Liver (tissue), 9 donors: ENCODE results near the gene ATXN10. TPM values are rescaled to one million over a fixed set of nuclear protein-coding genes. Genes with fewer than 3 reads are reported as not detected.

Source experiments
- DNase-seq: peaks from one replicate; pipeline ENCODE4 v3.0.0-alpha.2; 2017; ENCODE audit warnings: low spot score
- H3K27ac ChIP-seq, 2 donors: one replicate each; pipeline ENCODE4 v1.7.0; 2013; ENCODE audit warnings: inconsistent platforms in 2 of 2, low read length in 2 of 2, control low read depth in 1 of 2, low read depth in 1 of 2, mild to moderate bottlenecking in 1 of 2
- H3K27me3 ChIP-seq, 4 donors: one replicate each; pipeline versions ENCODE4 v1.6.1 to v1.7.0; 2013; ENCODE audit warnings: low read length in 3 of 4, inconsistent platforms in 1 of 4, mild to moderate bottlenecking in 1 of 4, moderate library complexity in 1 of 4; ENCODE audit not compliant: control insufficient read depth in 4 of 4, insufficient read depth in 4 of 4
- H3K36me3 ChIP-seq, 4 donors: one replicate each; pipeline versions ENCODE4 v1.6.1 to v1.7.0; 2013; ENCODE audit warnings: low read length in 3 of 4, mild to moderate bottlenecking in 3 of 4, low read depth in 1 of 4, moderate library complexity in 1 of 4; ENCODE audit not compliant: control insufficient read depth in 4 of 4, insufficient read depth in 3 of 4
- H3K4me1 ChIP-seq, 4 donors: one replicate each; pipeline versions ENCODE4 v1.6.1 to v1.7.0; 2013; ENCODE audit warnings: low read length in 3 of 4, mild to moderate bottlenecking in 3 of 4, moderate library complexity in 1 of 4; ENCODE audit not compliant: control insufficient read depth in 4 of 4, insufficient read depth in 4 of 4
- H3K4me3 ChIP-seq, 3 donors: one replicate each; pipeline versions ENCODE4 v1.6.1 to v1.7.0; 2013; ENCODE audit warnings: low read length in 3 of 3, control low read depth in 1 of 3, low read depth in 1 of 3, mild to moderate bottlenecking in 1 of 3
- H3K9ac ChIP-seq, 2 donors: one replicate each; pipeline ENCODE4 v1.7.0; 2013; ENCODE audit warnings: low read length in 2 of 2, mild to moderate bottlenecking in 2 of 2, moderate library complexity in 2 of 2, control low read depth in 1 of 2, low read depth in 1 of 2
- H3K9me3 ChIP-seq, 4 donors: one replicate each; pipeline versions ENCODE4 v1.6.1 to v1.7.0; 2013; ENCODE audit warnings: low read length in 3 of 4; ENCODE audit not compliant: control insufficient read depth in 4 of 4
- EGR1 ChIP-seq, 2 donors: IDR thresholded peaks; 2 replicates each; pipeline ENCODE4 v1.6.1; 2016 to 2018; ENCODE audit warnings: antibody characterized with exemption in 2 of 2, low read depth in 2 of 2
- FOXA1 ChIP-seq: IDR thresholded peaks from 2 replicates; pipeline ENCODE4 v1.6.1; 2016; ENCODE audit warnings: antibody characterized with exemption
- HNF4A ChIP-seq, 2 donors: conservative IDR thresholded peaks; 2 replicates each; pipeline ENCODE4 v1.6.1; 2016; ENCODE audit warnings: antibody characterized with exemption in 2 of 2, mild to moderate bottlenecking in 2 of 2
- JUND ChIP-seq, 2 donors: IDR thresholded peaks; 2 replicates each; pipeline ENCODE4 v1.6.1; 2016; ENCODE audit warnings: antibody characterized with exemption in 2 of 2
- NR2F2 ChIP-seq: IDR thresholded peaks from 2 replicates; pipeline ENCODE4 v1.6.1; 2016; ENCODE audit warnings: antibody characterized with exemption
- SP1 ChIP-seq: IDR thresholded peaks from 2 replicates; pipeline ENCODE4 v1.6.1; 2018; ENCODE audit warnings: antibody characterized with exemption, mild to moderate bottlenecking
- YY1 ChIP-seq: IDR thresholded peaks from 2 replicates; pipeline ENCODE4 v1.6.1; 2016; ENCODE audit warnings: antibody characterized with exemption, mild to moderate bottlenecking
- WGBS: extraction: QIAGEN DNeasy Blood & Tissue Kit; methylation state at CpG from one replicate; pipeline ENCODE4 v1.1.7; 2013; 5-methylcytosine and 5-hydroxymethylcytosine counted together
- polyA plus RNA-seq, 2 donors: library from polyadenylated mRNA; stranded (reverse) in 1 of 2; unstranded in 1 of 2; fragments of 200-250 nt in 1 of 2; fragments of >200 nt in 1 of 2; fragmentation: Nextera tagmentation in 1 of 2; extraction: Ambion mirVana in 1 of 2; gene quantifications; one replicate each; pipeline versions ENCODE4 v1.2.1 to v1.2.3, GENCODE V29; 2013 to 2015
- total RNA-seq, 2 donors: library from RNA; depleted of rRNA; stranded (reverse); fragments of >200 nt; gene quantifications; one replicate each; pipeline ENCODE4 v1.2.3, GENCODE V29; 2014
- TF ChIP-seq, protein P1 (sequence below): IDR thresholded peaks from 2 replicates; pipeline ENCODE4 v1.6.1; 2016; ENCODE audit warnings: antibody characterized with exemption, mild to moderate bottlenecking
- TF ChIP-seq, protein P2 (sequence below): fragments of 150-350 bp; IDR thresholded peaks from 2 replicates; pipeline ENCODE4 v1.5.1; 2017; ENCODE audit warnings: improper control_type of control experiment, low read depth, low read length; ENCODE audit not compliant: missing input control
- TF ChIP-seq, protein P3 (sequence below): IDR thresholded peaks from 2 replicates; pipeline ENCODE4 v1.6.1; 2016; ENCODE audit warnings: antibody characterized with exemption
- donor health status: healthy.
- donor health status: healthy.
- donor health status: healthy.
- donor health status: healthy.
- donor health status: healthy.

ATXN10 gene
- total and polyA plus RNA-seq, 4 donors: 34.9 to 100 (median 69.7) TPM

DNA sequence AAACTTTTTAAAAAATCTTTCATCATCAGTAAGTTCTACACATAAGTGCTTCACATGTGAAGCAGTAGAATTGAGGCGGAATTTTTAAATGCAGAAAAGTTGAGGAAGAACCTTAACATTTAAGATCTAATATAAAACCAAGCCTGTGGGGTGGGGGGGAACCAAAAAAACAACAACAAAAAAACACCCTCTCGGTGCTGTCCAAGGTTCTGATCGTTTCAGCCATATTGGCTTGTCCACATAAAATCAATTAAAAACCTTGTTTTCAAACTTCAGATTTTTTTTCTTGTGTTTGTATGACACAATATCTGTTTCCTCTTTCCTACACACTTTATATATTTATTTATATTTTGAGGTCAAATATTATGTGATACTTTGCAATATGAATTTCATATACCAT, 175.3 kb downstream of the ATXN10 start:
- TF ChIP-seq, protein P1, sequence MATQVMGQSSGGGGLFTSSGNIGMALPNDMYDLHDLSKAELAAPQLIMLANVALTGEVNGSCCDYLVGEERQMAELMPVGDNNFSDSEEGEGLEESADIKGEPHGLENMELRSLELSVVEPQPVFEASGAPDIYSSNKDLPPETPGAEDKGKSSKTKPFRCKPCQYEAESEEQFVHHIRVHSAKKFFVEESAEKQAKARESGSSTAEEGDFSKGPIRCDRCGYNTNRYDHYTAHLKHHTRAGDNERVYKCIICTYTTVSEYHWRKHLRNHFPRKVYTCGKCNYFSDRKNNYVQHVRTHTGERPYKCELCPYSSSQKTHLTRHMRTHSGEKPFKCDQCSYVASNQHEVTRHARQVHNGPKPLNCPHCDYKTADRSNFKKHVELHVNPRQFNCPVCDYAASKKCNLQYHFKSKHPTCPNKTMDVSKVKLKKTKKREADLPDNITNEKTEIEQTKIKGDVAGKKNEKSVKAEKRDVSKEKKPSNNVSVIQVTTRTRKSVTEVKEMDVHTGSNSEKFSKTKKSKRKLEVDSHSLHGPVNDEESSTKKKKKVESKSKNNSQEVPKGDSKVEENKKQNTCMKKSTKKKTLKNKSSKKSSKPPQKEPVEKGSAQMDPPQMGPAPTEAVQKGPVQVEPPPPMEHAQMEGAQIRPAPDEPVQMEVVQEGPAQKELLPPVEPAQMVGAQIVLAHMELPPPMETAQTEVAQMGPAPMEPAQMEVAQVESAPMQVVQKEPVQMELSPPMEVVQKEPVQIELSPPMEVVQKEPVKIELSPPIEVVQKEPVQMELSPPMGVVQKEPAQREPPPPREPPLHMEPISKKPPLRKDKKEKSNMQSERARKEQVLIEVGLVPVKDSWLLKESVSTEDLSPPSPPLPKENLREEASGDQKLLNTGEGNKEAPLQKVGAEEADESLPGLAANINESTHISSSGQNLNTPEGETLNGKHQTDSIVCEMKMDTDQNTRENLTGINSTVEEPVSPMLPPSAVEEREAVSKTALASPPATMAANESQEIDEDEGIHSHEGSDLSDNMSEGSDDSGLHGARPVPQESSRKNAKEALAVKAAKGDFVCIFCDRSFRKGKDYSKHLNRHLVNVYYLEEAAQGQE: peak; percentile 98
- TF ChIP-seq, protein P2, sequence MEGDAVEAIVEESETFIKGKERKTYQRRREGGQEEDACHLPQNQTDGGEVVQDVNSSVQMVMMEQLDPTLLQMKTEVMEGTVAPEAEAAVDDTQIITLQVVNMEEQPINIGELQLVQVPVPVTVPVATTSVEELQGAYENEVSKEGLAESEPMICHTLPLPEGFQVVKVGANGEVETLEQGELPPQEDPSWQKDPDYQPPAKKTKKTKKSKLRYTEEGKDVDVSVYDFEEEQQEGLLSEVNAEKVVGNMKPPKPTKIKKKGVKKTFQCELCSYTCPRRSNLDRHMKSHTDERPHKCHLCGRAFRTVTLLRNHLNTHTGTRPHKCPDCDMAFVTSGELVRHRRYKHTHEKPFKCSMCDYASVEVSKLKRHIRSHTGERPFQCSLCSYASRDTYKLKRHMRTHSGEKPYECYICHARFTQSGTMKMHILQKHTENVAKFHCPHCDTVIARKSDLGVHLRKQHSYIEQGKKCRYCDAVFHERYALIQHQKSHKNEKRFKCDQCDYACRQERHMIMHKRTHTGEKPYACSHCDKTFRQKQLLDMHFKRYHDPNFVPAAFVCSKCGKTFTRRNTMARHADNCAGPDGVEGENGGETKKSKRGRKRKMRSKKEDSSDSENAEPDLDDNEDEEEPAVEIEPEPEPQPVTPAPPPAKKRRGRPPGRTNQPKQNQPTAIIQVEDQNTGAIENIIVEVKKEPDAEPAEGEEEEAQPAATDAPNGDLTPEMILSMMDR: no peak
- H3K36me3 ChIP-seq: peaks cover 4 to 45% (median 18%) of the 10 kb centered on the region in 4 donors
- no peak for DNase-seq
- no peak overlapping the region for H3K4me3 ChIP-seq
- peaks cover 0 to 4% (median 1%) of the 10 kb centered on the region in 4 donors for H3K9me3 ChIP-seq
- WGBS: 96% methylated on average over 3 of the region's 3 CpGs
- no peaks in the 10 kb centered on the region for H3K27me3 ChIP-seq
- no peak overlapping the region for H3K9ac ChIP-seq
- H3K27ac ChIP-seq: no peak overlapping the region
- no peaks in the 10 kb centered on the region for H3K4me1 ChIP-seq

DNA sequence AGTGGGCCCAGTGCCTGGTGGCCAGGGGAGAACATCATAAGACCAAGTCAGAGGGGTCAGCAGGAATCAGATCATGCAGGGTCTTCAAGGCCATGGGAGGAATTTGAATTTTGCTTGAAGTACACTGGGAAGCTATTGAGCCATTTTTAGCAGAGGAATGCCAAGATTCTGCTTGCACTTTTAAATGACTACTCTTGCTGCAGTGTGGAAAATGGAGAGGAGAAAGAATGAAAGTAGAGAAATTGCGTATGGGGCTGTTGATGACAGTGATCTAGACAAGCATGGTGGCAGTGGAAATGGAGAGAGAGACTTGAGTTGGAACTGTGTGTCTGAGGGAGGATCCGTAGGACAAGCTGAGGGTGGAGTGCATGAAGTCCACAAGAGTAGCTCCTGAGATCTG, 177.3 kb downstream of the ATXN10 start:
- Histone ChIP-seq H3K27ac (no peak overlapping the region), H3K4me1 (no peaks in the 10 kb centered on the region), H3K36me3 (peaks cover 0 to 41% (median 15%) of the 10 kb centered on the region in 4 donors), H3K27me3 (no peaks in the 10 kb centered on the region), H3K9me3 (peaks cover 0 to 12% (median 5%) of the 10 kb centered on the region in 4 donors), H3K4me3 (no peak overlapping the region), H3K9ac (no peak overlapping the region)
- TF ChIP-seq NR2F2 (no peak), YY1 (no peak), EGR1 (IDR thresholded peaks at IDR 0.05; ENCODE audit: low read depth in 2 of 2) (no peak), FOXA1 (no peak), HNF4A (conservative IDR thresholded peaks at IDR 0.05) (no peak), JUND (IDR thresholded peaks at IDR 0.05) (no peak), SP1 (no peak)
- TF ChIP-seq, protein P3, sequence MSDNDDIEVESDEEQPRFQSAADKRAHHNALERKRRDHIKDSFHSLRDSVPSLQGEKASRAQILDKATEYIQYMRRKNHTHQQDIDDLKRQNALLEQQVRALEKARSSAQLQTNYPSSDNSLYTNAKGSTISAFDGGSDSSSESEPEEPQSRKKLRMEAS: no peak
- TF ChIP-seq, protein P2: no peak
- TF ChIP-seq, protein P1: no peak
- 98% methylated on average over 2 of the region's 2 CpGs for WGBS
- DNase-seq: no peak
